Stomach (tissue), 4 donors: ENCODE results near the gene NCKAP5L.

Source experiments
- EP300 ChIP-seq: sonication (generic); formaldehyde crosslinking; IDR thresholded peaks from one replicate; pipeline ENCODE4 v1.6.1; 2017; ENCODE audit warnings: antibody characterized with exemption
- POLR2A ChIP-seq, 4 donors: fragments of 450-650 bp; IDR thresholded peaks; one replicate each; pipeline ENCODE4 v1.6.1; 2016; ENCODE audit warnings: antibody characterized with exemption in 4 of 4, control low read depth in 2 of 4, mild to moderate bottlenecking in 1 of 4, moderate library complexity in 1 of 4
- POLR2AphosphoS5 ChIP-seq, 3 donors: sonication (generic); formaldehyde crosslinking; IDR thresholded peaks; one replicate each; pipeline ENCODE4 v1.6.1; 2016; ENCODE audit warnings: antibody characterized with exemption in 3 of 3
- TF ChIP-seq, protein P1 (sequence below), 7 experiments: fragments of 450-650 bp in 4 of 7; fragments of 200-600 bp in 3 of 7; sonication (generic) in 3 of 7; IDR thresholded peaks; one replicate each; pipeline ENCODE4 v1.5.1; 2016 to 2019; ENCODE audit warnings: antibody characterized with exemption in 7 of 7, control low read depth in 2 of 7, mild to moderate bottlenecking in 1 of 7

DNA sequence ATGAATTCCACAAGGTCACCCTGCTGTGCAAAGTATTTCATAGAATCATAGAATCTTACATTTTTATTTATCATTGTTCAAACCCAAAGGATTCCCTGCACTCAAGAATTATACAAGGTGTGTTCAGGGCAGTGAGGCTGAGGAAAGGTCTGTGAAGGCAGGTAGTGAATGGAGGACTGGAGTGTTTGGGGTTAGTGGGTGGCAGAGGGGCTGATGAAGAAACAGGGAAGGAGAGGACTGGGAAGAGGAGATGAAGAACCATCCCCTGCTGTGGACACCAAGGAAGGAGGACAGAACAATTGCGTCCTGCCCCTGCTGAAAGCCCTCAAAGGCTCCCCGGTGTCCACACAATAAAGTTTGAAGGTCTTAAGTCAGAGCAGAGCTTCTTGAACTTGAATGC lies 25.5 kb upstream of the NCKAP5L start:
- TF ChIP-seq, protein P1, sequence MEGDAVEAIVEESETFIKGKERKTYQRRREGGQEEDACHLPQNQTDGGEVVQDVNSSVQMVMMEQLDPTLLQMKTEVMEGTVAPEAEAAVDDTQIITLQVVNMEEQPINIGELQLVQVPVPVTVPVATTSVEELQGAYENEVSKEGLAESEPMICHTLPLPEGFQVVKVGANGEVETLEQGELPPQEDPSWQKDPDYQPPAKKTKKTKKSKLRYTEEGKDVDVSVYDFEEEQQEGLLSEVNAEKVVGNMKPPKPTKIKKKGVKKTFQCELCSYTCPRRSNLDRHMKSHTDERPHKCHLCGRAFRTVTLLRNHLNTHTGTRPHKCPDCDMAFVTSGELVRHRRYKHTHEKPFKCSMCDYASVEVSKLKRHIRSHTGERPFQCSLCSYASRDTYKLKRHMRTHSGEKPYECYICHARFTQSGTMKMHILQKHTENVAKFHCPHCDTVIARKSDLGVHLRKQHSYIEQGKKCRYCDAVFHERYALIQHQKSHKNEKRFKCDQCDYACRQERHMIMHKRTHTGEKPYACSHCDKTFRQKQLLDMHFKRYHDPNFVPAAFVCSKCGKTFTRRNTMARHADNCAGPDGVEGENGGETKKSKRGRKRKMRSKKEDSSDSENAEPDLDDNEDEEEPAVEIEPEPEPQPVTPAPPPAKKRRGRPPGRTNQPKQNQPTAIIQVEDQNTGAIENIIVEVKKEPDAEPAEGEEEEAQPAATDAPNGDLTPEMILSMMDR (IDR thresholded peaks at IDR 0.05): no peak
- TF ChIP-seq POLR2AphosphoS5 (IDR thresholded peaks at IDR 0.05) (no peak), POLR2A (IDR thresholded peaks at IDR 0.05) (no peak), EP300 (no peak)
